Common myeloid progenitor, CD34-positive (primary cell): ENCODE data around the gene CIBAR2.

ENCODE experiments used
- CTCF ChIA-PET: fragments of 350-600 bp; sonication (Branson Sonifier 250); formaldehyde crosslinking; loops from one replicate; lab custom pipeline; 2021; ENCODE audit warnings: antibody characterized with exemption; lab: Charles Lee
- POLR2A ChIA-PET: fragments of 350-600 bp; sonication (Branson Sonifier 250); formaldehyde crosslinking; loops from one replicate; lab custom pipeline; 2021; ENCODE audit warnings: antibody characterized with exemption; lab: Charles Lee
- DNase-seq, 3 donors: peaks; one replicate each; pipeline versions ENCODE4 v3.0.0 to v3.0.0-alpha.2; 2013
- H3K27ac ChIP-seq, 2 experiments: 1 replicate in 1 of 2; 2 replicates in 1 of 2; pipeline ENCODE4 v1.7.0; 2013; ENCODE audit warnings: inconsistent platforms in 2 of 2, low read length in 2 of 2, mild to moderate bottlenecking in 2 of 2, low read depth in 1 of 2, moderate library complexity in 1 of 2; ENCODE audit not compliant: severe bottlenecking in 2 of 2, insufficient read depth in 1 of 2, poor library complexity in 1 of 2
- H3K27me3 ChIP-seq, 5 experiments: replicated peaks in 2 of 5; 1 replicate in 3 of 5; 2 replicates in 2 of 5; pipeline versions ENCODE4 v1.6.1 to v1.7.0; 2013; ENCODE audit warnings: low read length in 4 of 5, mild to moderate bottlenecking in 2 of 5, moderate library complexity in 2 of 5, inconsistent platforms in 1 of 5; ENCODE audit not compliant: insufficient read depth in 5 of 5, control insufficient read depth in 4 of 5
- H3K36me3 ChIP-seq, 4 experiments: 1 replicate in 2 of 4; 2 replicates in 2 of 4; pipeline versions ENCODE4 v1.6.1 to v1.7.0; 2013; ENCODE audit warnings: low read length in 3 of 4, control low read depth in 1 of 4, mild to moderate bottlenecking in 1 of 4; ENCODE audit not compliant: control insufficient read depth in 4 of 4, insufficient read depth in 4 of 4
- H3K4me1 ChIP-seq, 4 experiments: 1 replicate in 3 of 4; 2 replicates in 1 of 4; pipeline versions ENCODE4 v1.6.1 to v1.7.1; 2013; ENCODE audit warnings: low read length in 3 of 4, mild to moderate bottlenecking in 3 of 4, control low read depth in 1 of 4, inconsistent platforms in 1 of 4, moderate library complexity in 1 of 4; ENCODE audit not compliant: control insufficient read depth in 4 of 4, insufficient read depth in 4 of 4; ENCODE audit errors: control extremely low read depth in 1 of 4
- H3K4me3 ChIP-seq, 7 experiments: 1 replicate in 4 of 7; 2 replicates in 3 of 7; pipeline versions ENCODE4 v1.5.1 to v1.7.0; 2013; ENCODE audit warnings: mild to moderate bottlenecking in 7 of 7, low read length in 6 of 7, moderate library complexity in 6 of 7, inconsistent platforms in 2 of 7, low read depth in 2 of 7, control low read depth in 1 of 7; ENCODE audit not compliant: insufficient read depth in 4 of 7, control insufficient read depth in 1 of 7; ENCODE audit errors: extremely low read depth in 1 of 7
- H3K9me3 ChIP-seq, 5 experiments: 1 replicate in 4 of 5; 2 replicates in 1 of 5; pipeline versions ENCODE4 v1.6.1 to v1.7.1; 2013; ENCODE audit warnings: low read length in 4 of 5, mild to moderate bottlenecking in 2 of 5, inconsistent platforms in 1 of 5, low read depth in 1 of 5, moderate library complexity in 1 of 5; ENCODE audit not compliant: control insufficient read depth in 4 of 5, insufficient read depth in 2 of 5; ENCODE audit errors: control extremely low read depth in 1 of 5
- WGBS: methylation state at CpG from one replicate; pipeline ENCODE4 v1.1.5; 2013; ENCODE audit not compliant: insufficient coverage; 5-methylcytosine and 5-hydroxymethylcytosine counted together

Gene CIBAR2

DNA sequence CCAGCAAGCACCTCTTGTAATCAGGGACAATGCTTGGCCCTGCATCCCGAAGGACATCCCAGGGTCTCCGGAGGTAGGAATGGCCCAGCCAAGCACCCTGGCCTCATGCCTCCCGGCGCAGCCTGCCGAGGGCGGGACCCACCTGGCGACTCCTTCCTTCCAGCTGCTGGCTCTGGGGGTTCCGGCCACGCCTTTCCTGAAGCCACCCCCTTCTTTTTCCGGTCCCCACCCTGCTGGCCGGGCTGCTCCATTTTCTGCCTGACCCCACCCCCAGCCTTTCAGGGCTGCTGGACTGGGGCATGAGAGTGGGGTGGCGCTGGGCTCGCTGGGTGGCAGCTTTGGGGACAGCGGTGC, 22.5 kb upstream of the CIBAR2 start:
- POLR2A ChIA-PET = no interaction called here
- 57% methylated on average over 12 of the region's 14 CpGs for WGBS
- Histone ChIP-seq H3K36me3 (no peaks in the 10 kb centered on the region), H3K9me3 (no peaks in the 10 kb centered on the region), H3K4me1 (peaks cover 0 to 33% (median 26%) of the 10 kb centered on the region in 4 experiments), H3K4me3 (no peak overlapping the region), H3K27ac (no peak overlapping the region), H3K27me3 (peaks cover 0 to 23% (median 10%) of the 10 kb centered on the region in 5 experiments)
- CTCF ChIA-PET = interaction anchor here (0.5 to 2.2 kb wide), 6 partner anchors 9 to 112 kb away, joined by 3 to 6 read pairs (median 4); no protein-coding TSS in a partner anchor
- DNase-seq = no peak

- Histone ChIP-seq H3K27ac (no peak overlapping the region), H3K4me3 (no peak overlapping the region), H3K36me3 (no peaks in the 10 kb centered on the region), H3K4me1 (peaks cover 0 to 33% (median 26%) of the 10 kb centered on the region in 4 experiments), H3K27me3 (peaks cover 0 to 23% (median 10%) of the 10 kb centered on the region in 5 experiments), H3K9me3 (no peaks in the 10 kb centered on the region)
- 95% methylated on average over 15 of the region's 19 CpGs for WGBS
- no peak for DNase-seq
- ChIA-PET CTCF (interaction anchor here (0.5 to 1.7 kb wide), 4 partner anchors 9 to 112 kb away, joined by 3 to 5 read pairs (median 4); no protein-coding TSS in a partner anchor), POLR2A (no interaction called here)
These were observed 22.0 kb upstream of the CIBAR2 start for GRCh38 chr16:85134076-85134788.

DNA sequence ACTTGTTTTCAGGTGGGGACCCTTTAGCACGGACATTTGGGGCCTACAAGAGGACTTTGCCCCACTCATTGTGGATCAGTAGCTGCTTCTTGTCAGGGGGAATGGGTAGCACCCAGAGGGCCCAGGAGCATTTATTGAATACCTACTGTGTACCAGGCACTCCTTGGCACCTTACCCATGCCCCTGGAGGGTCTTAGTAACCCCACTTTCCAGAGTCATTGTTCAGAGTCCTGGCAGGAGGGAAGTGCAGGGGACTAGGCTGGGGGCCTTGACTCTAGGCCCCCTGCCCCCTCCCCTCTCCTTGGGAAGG, 21.0 kb upstream of the CIBAR2 start:
- CTCF ChIA-PET = no interaction called here
- DNase-seq = no peak
- Histone ChIP-seq H3K9me3 (no peaks in the 10 kb centered on the region), H3K27ac (no peak overlapping the region), H3K4me1 (peaks cover 0 to 33% (median 26%) of the 10 kb centered on the region in 4 experiments), H3K27me3 (peaks cover 0 to 19% (median 9%) of the 10 kb centered on the region in 5 experiments), H3K36me3 (no peaks in the 10 kb centered on the region), H3K4me3 (no peak overlapping the region)
- WGBS = 100% methylated on average over 1 of the region's 1 CpG
- POLR2A ChIA-PET = no interaction called here

GRCh38 chr16:85132456-85133289, 20.4 kb upstream of the CIBAR2 start:
- POLR2A ChIA-PET = no interaction called here
- no peaks in the 10 kb centered on the region for H3K9me3 ChIP-seq
- peaks cover 0 to 14% (median 9%) of the 10 kb centered on the region in 5 experiments for H3K27me3 ChIP-seq
- H3K27ac ChIP-seq = no peak overlapping the region
- DNase-seq = no peak
- CTCF ChIA-PET = no interaction called here
- no peaks in the 10 kb centered on the region for H3K36me3 ChIP-seq
- H3K4me3 ChIP-seq = no peak overlapping the region
- H3K4me1 ChIP-seq = peaks cover 0 to 30% (median 24%) of the 10 kb centered on the region in 4 experiments
- WGBS = 98% methylated on average over 13 of the region's 20 CpGs

- CTCF ChIA-PET = no interaction called here
- no peak overlapping the region for H3K4me3 ChIP-seq
- H3K27ac ChIP-seq = no peak overlapping the region
- no peaks in the 10 kb centered on the region for H3K9me3 ChIP-seq
- POLR2A ChIA-PET = no interaction called here
- WGBS = 94% methylated on average over 5 of the region's 5 CpGs
- peaks cover 0 to 18% (median 15%) of the 10 kb centered on the region in 4 experiments for H3K4me1 ChIP-seq
- H3K36me3 ChIP-seq = no peaks in the 10 kb centered on the region
- H3K27me3 ChIP-seq = peaks cover 0 to 3% (median 0%) of the 10 kb centered on the region in 5 experiments
- DNase-seq = no peak
These were observed 18.4 kb upstream of the CIBAR2 start for GRCh38 chr16:85130705-85131028.

DNA sequence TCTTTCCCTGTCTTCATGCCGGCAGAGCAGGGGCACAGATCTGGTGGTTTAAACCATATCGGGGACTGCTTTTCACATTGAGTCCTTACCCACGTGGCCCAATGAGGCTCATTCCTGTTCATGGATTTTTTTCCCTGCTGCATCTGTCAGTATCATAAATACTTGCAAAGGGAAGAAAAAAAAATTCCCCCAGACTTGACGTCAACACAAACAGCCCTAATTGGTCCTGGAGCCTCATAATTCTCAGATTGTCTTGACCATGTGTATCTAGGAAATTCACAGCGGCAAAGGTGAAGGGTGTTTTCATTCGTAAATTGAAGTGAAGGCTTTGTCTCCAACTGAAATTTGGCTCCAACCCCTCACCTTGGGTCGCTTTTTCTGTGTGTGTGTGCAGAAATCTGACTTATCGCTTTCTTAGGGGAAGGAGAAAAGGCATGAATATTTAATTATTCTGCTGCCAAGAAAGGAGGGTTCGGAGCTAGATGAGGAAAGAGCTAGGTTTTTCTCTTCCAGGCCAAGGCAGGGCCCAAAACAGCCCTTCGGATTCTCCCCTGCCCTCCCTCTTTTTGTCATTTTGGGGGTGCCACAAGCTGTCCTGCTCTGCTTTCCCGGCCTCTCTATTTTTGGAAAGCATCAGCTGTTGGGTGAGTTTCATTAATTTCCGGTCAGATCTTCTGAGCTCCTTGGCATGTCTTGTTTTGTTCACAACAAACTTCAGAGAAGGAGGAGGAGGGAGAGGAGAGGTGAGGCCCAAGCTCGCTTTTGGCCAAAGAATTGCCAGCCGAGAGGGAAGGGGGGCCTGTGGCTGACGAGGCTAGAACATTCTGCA, 17.8 kb upstream of the CIBAR2 start:
- Histone ChIP-seq H3K27me3 (peaks cover 0 to 3% (median 0%) of the 10 kb centered on the region in 5 experiments), H3K9me3 (no peaks in the 10 kb centered on the region), H3K4me1 (peaks cover 0 to 13% (median 10%) of the 10 kb centered on the region in 4 experiments), H3K27ac (no peak overlapping the region), H3K36me3 (no peaks in the 10 kb centered on the region), H3K4me3 (no peak overlapping the region)
- 95% methylated on average over 9 of the region's 15 CpGs for WGBS
- POLR2A ChIA-PET = no interaction called here
- DNase-seq = no peak
- CTCF ChIA-PET = interaction anchor here (0.6 kb wide), 1 partner anchor 158 kb away, joined by 3 read pairs; no protein-coding TSS in a partner anchor
